Panc1 (cell line): ENCODE data around the gene TBC1D22A. TPM values are rescaled to one million over a fixed set of nuclear protein-coding genes. Genes with fewer than 3 reads are reported as not detected.

Source experiments
- ATAC-seq: fragments of 200-7000 bp; cut with Tn5 transposase; 2 replicates; pipeline ENCODE4 v1.9.1; 2020; ENCODE audit warnings: mild to moderate bottlenecking, moderate library complexity
- BruUV-seq: library from RNA; stranded (reverse); fragments of 400-500 nt; replicated peaks from 2 replicates; lab custom pipeline; 2021; lab: Mats Ljungman, UMichigan
- CTCF ChIA-PET: fragments of 300-600 bp; sonication (Branson Sonifier 250); formaldehyde crosslinking; loops from one replicate; lab custom pipeline; 2022; ENCODE audit warnings: antibody characterized with exemption; lab: Charles Lee
- POLR2A ChIA-PET: fragments of 300-600 bp; sonication (Branson Sonifier 250); formaldehyde crosslinking; loops from one replicate; lab custom pipeline; 2022; ENCODE audit warnings: antibody characterized with exemption; lab: Charles Lee
- DNase-seq: peaks from one replicate; pipeline ENCODE4 v3.0.0-alpha.2; 2010; ENCODE audit warnings: low read depth, low spot score
- H3K27ac ChIP-seq: 2 replicates; pipeline ENCODE4 v1.5.1; 2011; ENCODE audit warnings: mild to moderate bottlenecking, low read length, inconsistent platforms
- H3K27me3 ChIP-seq: fragments of 200-500 bp; sonication (Bioruptor generic); 2 replicates; pipeline ENCODE4 v1.6.0; 2014; ENCODE audit warnings: low read length, inconsistent platforms; ENCODE audit not compliant: control insufficient read depth, insufficient read depth
- H3K36me3 ChIP-seq: fragments of 200-500 bp; sonication (Bioruptor generic); 2 replicates; pipeline ENCODE4 v1.5.1; 2014; ENCODE audit warnings: inconsistent platforms, mild to moderate bottlenecking, low read length, moderate library complexity; ENCODE audit not compliant: control insufficient read depth, insufficient read depth
- H3K4me1 ChIP-seq: 2 replicates; pipeline ENCODE4 v1.5.1; 2011; ENCODE audit warnings: inconsistent platforms, mild to moderate bottlenecking, low read length, moderate library complexity; ENCODE audit not compliant: control insufficient read depth, insufficient read depth
- H3K4me3 ChIP-seq, 2 experiments: 2 replicates each; pipeline ENCODE4 v1.5.1; 2011 to 2012; ENCODE audit warnings: low read depth in 2 of 2, low read length in 2 of 2, mild to moderate bottlenecking in 2 of 2, inconsistent platforms in 1 of 2, moderate library complexity in 1 of 2
- H3K9me3 ChIP-seq: fragments of 200-500 bp; sonication (Bioruptor generic); 2 replicates; pipeline ENCODE4 v1.5.1; 2014; ENCODE audit warnings: low read depth, mild to moderate bottlenecking, inconsistent platforms, low read length, moderate library complexity; ENCODE audit not compliant: control insufficient read depth, insufficient read depth
- CTCF ChIP-seq: fragments of 450-650 bp; IDR thresholded peaks from 2 replicates; pipeline ENCODE4 v1.5.1; 2017; ENCODE audit warnings: mild to moderate bottlenecking
- POLR2AphosphoS5 ChIP-seq: IDR thresholded peaks from 2 replicates; pipeline ENCODE4 v1.6.1; 2012; ENCODE audit warnings: mild to moderate bottlenecking, low read depth, low read length, moderate library complexity
- REST ChIP-seq, 2 experiments: IDR thresholded peaks; 2 replicates each; pipeline ENCODE4 v1.6.1; 2011 to 2012; ENCODE audit warnings: low read depth in 2 of 2, control low read depth in 1 of 2, low read length in 1 of 2, mild to moderate bottlenecking in 1 of 2, moderate library complexity in 1 of 2; ENCODE audit not compliant: insufficient read depth in 1 of 2
- SIN3A ChIP-seq: IDR thresholded peaks from 2 replicates; pipeline ENCODE4 v1.6.1; 2012; ENCODE audit warnings: low read depth, mild to moderate bottlenecking, low read length, moderate library complexity, borderline replicate concordance; ENCODE audit not compliant: insufficient read depth
- TCF7L2 ChIP-seq: IDR thresholded peaks from 2 replicates; pipeline ENCODE4 v1.6.1; 2011; ENCODE audit warnings: mild to moderate bottlenecking, low read depth, low read length, inconsistent platforms
- in situ Hi-C: cut with HindIII; loops from 2 replicates; pipeline ENCODE4 v1.10.0; 2016; ENCODE audit warnings: low sequenced_read_pairs, low pct_unique_long_range_greater_than_20kb
- intact Hi-C: fragments of 100-400 bp; cut with micrococcal nuclease; formaldehyde crosslinking; loops from one replicate; pipeline ENCODE4 v1.10.0; 2022; ENCODE audit not compliant: unreplicated experiment
- total RNA-seq: library from RNA; stranded (reverse); gene quantifications from one replicate; pipeline ENCODE4 v1.2.1, GENCODE V29; 2021; ENCODE audit not compliant: unreplicated experiment

TBC1D22A gene
- total RNA-seq, 1 experiment from 2014 or later: 28.7 TPM

GRCh38 chr22:47050401-47051051 lies 288.1 kb downstream of the TBC1D22A start:
- ATAC-seq (no peak), DNase-seq (no peak)
- ChIA-PET CTCF (no interaction called here), POLR2A (no interaction called here)
- Histone ChIP-seq H3K36me3 (no peaks in the 10 kb centered on the region), H3K4me3 (no peak overlapping the region), H3K4me1 (no peaks in the 10 kb centered on the region), H3K27ac (no peak overlapping the region), H3K9me3 (no peaks in the 10 kb centered on the region), H3K27me3 (no peaks in the 10 kb centered on the region)
- TF ChIP-seq SIN3A (no peak), CTCF (no peak)
- intact Hi-C loops (no loop called here), in situ Hi-C loops (no loop called here)
- no TSS peak for BruUV-seq

GRCh38 chr22:47051441-47052071 lies 289.1 kb downstream of the TBC1D22A start:
- Histone ChIP-seq H3K9me3 (no peaks in the 10 kb centered on the region), H3K36me3 (no peaks in the 10 kb centered on the region), H3K27ac (no peak overlapping the region), H3K27me3 (no peaks in the 10 kb centered on the region), H3K4me3 (no peak overlapping the region), H3K4me1 (no peaks in the 10 kb centered on the region)
- in situ Hi-C loops (no loop called here), intact Hi-C loops (no loop called here)
- BruUV-seq: no TSS peak
- DNase-seq: no peak
- no peak for ATAC-seq
- CTCF ChIA-PET: no interaction called here
- TF ChIP-seq REST (IDR thresholded peaks at IDR 0.05; ENCODE audit: insufficient read depth in 1 of 2, low read depth in 2 of 2, low read length in 1 of 2) (no peak), TCF7L2 (no peak), SIN3A (no peak), CTCF (no peak), POLR2AphosphoS5 (no peak)
- POLR2A ChIA-PET: no interaction called here
